ENCODE data around the gene CENPH. TPM values are rescaled to one million over a fixed set of nuclear protein-coding genes. Genes with fewer than 3 reads are reported as not detected.

The CENPH gene
- total and polyA plus RNA-seq, 2 of the 13 experiments (the other 11 are each of a cell fraction or from before 2014, with no cell fraction given), result 11.2 to 28.8 TPM

DNA sequence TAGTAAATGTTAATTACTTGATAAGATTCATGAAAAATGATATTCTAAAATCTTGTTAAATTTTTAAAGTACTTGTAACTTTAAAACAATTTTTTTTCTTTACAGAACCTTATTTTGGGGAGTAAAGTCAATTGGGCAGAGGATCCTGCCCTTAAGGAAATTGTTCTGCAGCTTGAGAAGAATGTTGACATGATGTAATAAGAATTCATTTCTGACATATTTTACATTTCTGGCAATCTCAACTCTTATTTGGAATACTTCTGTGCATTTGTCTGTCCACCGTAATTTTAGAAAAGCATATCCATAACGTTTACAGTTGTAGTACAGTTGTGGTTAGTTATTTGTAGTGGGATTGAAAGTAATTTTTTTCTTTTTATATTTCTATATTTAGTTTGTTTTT, 20.2 kb downstream of the CENPH start:
- Histone ChIP-seq H3K4me1 (ENCODE audit: insufficient read depth, low read length) (peaks cover 27% of the 10 kb centered on the region), H3K27me3 (ENCODE audit: control insufficient read depth in 1 of 2, insufficient read depth in 2 of 2, low read length in 2 of 2) (no peaks in the 10 kb centered on the region), H3K9me3 (ENCODE audit: low read length) (no peaks in the 10 kb centered on the region), H3K36me3 (replicated peaks in 1 of 2; ENCODE audit: control insufficient read depth in 1 of 2, insufficient read depth in 2 of 2, low read length in 2 of 2) (peaks cover 0 to 2% of the 10 kb centered on the region in 2 experiments; a peak in 1 of 5 replicates), H3K4me2 (ENCODE audit: low read depth, low read length) (no peak overlapping the region), H3K79me2 (ENCODE audit: insufficient read depth, low read length) (no peaks in the 10 kb centered on the region), H3K9ac (ENCODE audit: insufficient read depth, low read depth, low read length) (no peak overlapping the region), H3K4me3 (replicated peaks in 1 of 3; ENCODE audit: insufficient read depth in 1 of 3, low read depth in 2 of 3, low read length in 3 of 3) (no peak overlapping the region), H2AFZ (ENCODE audit: low read length) (no peak overlapping the region), H3K27ac (ENCODE audit: extremely low read length, insufficient read depth, low read length) (no peak overlapping the region), H4K20me1 (ENCODE audit: insufficient read depth, low read length) (no peaks in the 10 kb centered on the region)
- no TSS peak for BruUV-seq (replicated peaks)
- intact Hi-C loops (cut with micrococcal nuclease; ENCODE audit: unreplicated experiment), result no loop called here
- WGBS (ENCODE audit: low lambda C conversion rate), result 90% methylated on average over 2 of the region's 2 CpGs
- CTCF ChIA-PET (ENCODE audit: low intra/inter-chr PET ratio, low total read pairs), result no interaction called here
- in situ Hi-C loops (cut with HindIII; ENCODE audit: extremely low pct_ligation_motif_present, low pct_unique_long_range_greater_than_20kb), result no loop called here
- FAIRE-seq (no peak), DNase-seq (ENCODE audit: low spot score) (no peak), ATAC-seq (no peak)
- TF ChIP-seq, protein P1, sequence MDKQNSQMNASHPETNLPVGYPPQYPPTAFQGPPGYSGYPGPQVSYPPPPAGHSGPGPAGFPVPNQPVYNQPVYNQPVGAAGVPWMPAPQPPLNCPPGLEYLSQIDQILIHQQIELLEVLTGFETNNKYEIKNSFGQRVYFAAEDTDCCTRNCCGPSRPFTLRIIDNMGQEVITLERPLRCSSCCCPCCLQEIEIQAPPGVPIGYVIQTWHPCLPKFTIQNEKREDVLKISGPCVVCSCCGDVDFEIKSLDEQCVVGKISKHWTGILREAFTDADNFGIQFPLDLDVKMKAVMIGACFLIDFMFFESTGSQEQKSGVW (CRISPR knock-in tag; IDR thresholded peaks at IDR 0.05; ENCODE audit: borderline replicate concordance), result no peak
- POLR2A ChIA-PET, result no interaction called here

DNA sequence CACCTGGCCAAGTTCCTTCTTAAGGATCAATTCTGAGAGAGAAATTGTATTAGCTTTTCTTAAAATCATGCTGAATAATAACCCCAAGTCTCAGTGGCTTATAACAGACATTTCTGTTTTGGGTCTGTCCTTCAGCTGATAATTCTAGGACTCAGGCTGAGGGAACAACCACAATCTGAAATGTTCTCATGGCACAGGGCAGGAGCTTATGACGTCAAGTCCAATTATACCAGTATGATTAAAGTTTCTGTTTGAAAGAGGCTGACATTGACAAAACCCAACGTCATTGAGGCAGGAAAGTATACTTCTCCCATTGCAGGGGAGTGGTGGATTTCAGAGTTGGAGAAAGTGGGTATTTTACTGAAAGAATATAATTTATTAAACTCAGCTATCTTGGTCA, 21.8 kb downstream of the CENPH start:
- no peak overlapping the region for H3K9ac ChIP-seq (ENCODE audit: insufficient read depth, low read depth, low read length)
- BruUV-seq (replicated peaks), result no TSS peak
- H3K4me3 ChIP-seq (replicated peaks in 1 of 3; ENCODE audit: insufficient read depth in 1 of 3, low read depth in 2 of 3, low read length in 3 of 3), result no peak overlapping the region
- H3K27ac ChIP-seq (ENCODE audit: extremely low read length, insufficient read depth, low read length), result no peak overlapping the region
- no peak for DNase-seq (ENCODE audit: low spot score)
- H3K9me3 ChIP-seq (ENCODE audit: low read length), result no peaks in the 10 kb centered on the region
- in situ Hi-C loops (cut with HindIII; ENCODE audit: extremely low pct_ligation_motif_present, low pct_unique_long_range_greater_than_20kb), result no loop called here
- peaks cover 29% of the 10 kb centered on the region for H3K4me1 ChIP-seq (ENCODE audit: insufficient read depth, low read length)
- no peak for ATAC-seq
- WGBS (ENCODE audit: low lambda C conversion rate), result 100% methylated on average over 2 of the region's 2 CpGs
- H3K36me3 ChIP-seq (replicated peaks in 1 of 2; ENCODE audit: control insufficient read depth in 1 of 2, insufficient read depth in 2 of 2, low read length in 2 of 2), result peaks cover 0 to 2% of the 10 kb centered on the region in 2 experiments; a peak in 1 of 5 replicates
- intact Hi-C loops (cut with micrococcal nuclease; ENCODE audit: unreplicated experiment), result no loop called here
- TF ChIP-seq, protein P2, sequence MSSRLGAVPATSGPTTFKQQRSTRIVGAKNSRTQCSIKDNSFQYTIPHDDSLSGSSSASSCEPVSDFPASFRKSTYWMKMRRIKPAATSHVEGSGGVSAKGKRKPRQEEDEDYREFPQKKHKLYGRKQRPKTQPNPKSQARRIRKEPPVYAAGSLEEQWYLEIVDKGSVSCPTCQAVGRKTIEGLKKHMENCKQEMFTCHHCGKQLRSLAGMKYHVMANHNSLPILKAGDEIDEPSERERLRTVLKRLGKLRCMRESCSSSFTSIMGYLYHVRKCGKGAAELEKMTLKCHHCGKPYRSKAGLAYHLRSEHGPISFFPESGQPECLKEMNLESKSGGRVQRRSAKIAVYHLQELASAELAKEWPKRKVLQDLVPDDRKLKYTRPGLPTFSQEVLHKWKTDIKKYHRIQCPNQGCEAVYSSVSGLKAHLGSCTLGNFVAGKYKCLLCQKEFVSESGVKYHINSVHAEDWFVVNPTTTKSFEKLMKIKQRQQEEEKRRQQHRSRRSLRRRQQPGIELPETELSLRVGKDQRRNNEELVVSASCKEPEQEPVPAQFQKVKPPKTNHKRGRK (CRISPR knock-in tag; IDR thresholded peaks at IDR 0.05), result no peak
- no peak for TF ChIP-seq YEATS4 (CRISPR knock-in tag; IDR thresholded peaks at IDR 0.05; ENCODE audit: borderline replicate concordance)
- no peaks in the 10 kb centered on the region for H3K79me2 ChIP-seq (ENCODE audit: insufficient read depth, low read length)
- FAIRE-seq, result no peak
- no peaks in the 10 kb centered on the region for H4K20me1 ChIP-seq (ENCODE audit: insufficient read depth, low read length)
- H2AFZ ChIP-seq (ENCODE audit: low read length), result no peak overlapping the region
- CTCF ChIA-PET (ENCODE audit: low intra/inter-chr PET ratio, low total read pairs), result no interaction called here
- POLR2A ChIA-PET, result no interaction called here
- H3K4me2 ChIP-seq (ENCODE audit: low read depth, low read length), result no peak overlapping the region
- no peaks in the 10 kb centered on the region for H3K27me3 ChIP-seq (ENCODE audit: control insufficient read depth in 1 of 2, insufficient read depth in 2 of 2, low read length in 2 of 2)

Data from HepG2 (cell line).